NCI-H82 treated with DMSO at 0.1 percent for 48 hours (cell line): ENCODE results near the gene MEF2B.
"Not testable (repeated sequence)": the region's sequence is repeated elsewhere in the genome, so short reads cannot be mapped to it uniquely, and the experiment has no call there.

Experiments
- DNase-seq: peaks from one replicate; lab custom pipeline; 2025; ENCODE audit not compliant: unreplicated experiment; lab: John Stamatoyannopoulos, UW

Gene MEF2B

GRCh38 chr19:19102566-19102965, 67.5 kb downstream of the MEF2B start:
- not testable (repeated sequence) for DNase-seq

GRCh38 chr19:19101540-19101939, 68.5 kb downstream of the MEF2B start:
- DNase-seq, result no peak

GRCh38 chr19:19098703-19099632, 71.1 kb downstream of the MEF2B start:
- no peak for DNase-seq

GRCh38 chr19:19098084-19098702, 71.9 kb downstream of the MEF2B start:
- DNase-seq, result no peak

GRCh38 chr19:19096641-19097627, 73.1 kb downstream of the MEF2B start:
- DNase-seq, result no peak

- DNase-seq, result no peak
Measured at GRCh38 chr19:19095691-19096090, 74.4 kb downstream of the MEF2B start.
